PC-9 (cell line): ENCODE data around the gene INVS.

ENCODE experiments used
- EZH2 ChIP-seq: fragments of 200-600 bp; sonication (generic); IDR thresholded peaks from 2 replicates; pipeline ENCODE4 v1.8.0; 2017; ENCODE audit warnings: antibody characterized with exemption, low read depth
- TF ChIP-seq, protein P1 (sequence below): fragments of 200-600 bp; sonication (generic); conservative IDR thresholded peaks from 2 replicates; pipeline ENCODE4 v1.6.1; 2017; ENCODE audit warnings: mixed run types, antibody characterized with exemption, mild to moderate bottlenecking, moderate library complexity

DNA sequence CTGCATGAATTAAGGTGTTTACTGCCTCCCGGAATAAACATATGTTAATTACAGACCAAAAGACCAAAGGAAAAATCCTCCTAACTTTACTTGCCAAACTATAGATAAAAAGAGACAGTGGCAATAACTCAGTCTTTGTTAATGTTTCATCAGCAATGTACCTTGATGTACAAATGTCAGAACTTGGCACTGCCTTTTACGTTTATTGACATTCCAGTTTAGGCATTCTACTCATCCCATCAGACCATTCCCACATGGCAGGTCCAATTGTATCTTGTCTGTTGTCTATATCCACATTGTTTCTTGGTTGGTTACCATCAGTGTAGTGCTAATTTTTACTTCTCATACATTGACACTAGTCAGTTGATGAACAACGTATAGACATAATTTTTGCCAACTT, 168.2 kb downstream of the INVS start:
- TF ChIP-seq, protein P1, sequence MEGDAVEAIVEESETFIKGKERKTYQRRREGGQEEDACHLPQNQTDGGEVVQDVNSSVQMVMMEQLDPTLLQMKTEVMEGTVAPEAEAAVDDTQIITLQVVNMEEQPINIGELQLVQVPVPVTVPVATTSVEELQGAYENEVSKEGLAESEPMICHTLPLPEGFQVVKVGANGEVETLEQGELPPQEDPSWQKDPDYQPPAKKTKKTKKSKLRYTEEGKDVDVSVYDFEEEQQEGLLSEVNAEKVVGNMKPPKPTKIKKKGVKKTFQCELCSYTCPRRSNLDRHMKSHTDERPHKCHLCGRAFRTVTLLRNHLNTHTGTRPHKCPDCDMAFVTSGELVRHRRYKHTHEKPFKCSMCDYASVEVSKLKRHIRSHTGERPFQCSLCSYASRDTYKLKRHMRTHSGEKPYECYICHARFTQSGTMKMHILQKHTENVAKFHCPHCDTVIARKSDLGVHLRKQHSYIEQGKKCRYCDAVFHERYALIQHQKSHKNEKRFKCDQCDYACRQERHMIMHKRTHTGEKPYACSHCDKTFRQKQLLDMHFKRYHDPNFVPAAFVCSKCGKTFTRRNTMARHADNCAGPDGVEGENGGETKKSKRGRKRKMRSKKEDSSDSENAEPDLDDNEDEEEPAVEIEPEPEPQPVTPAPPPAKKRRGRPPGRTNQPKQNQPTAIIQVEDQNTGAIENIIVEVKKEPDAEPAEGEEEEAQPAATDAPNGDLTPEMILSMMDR, result no peak
- no peak for TF ChIP-seq EZH2
